Smooth muscle cell of the brain vasculature (primary cell): Measurements from ENCODE around the gene ZNF646.
A peak's percentile ranks its signal among the peaks of the same experiment; 100 is the strongest.
"Not testable (repeated sequence)": the region's sequence is repeated elsewhere in the genome, so short reads cannot be mapped to it uniquely, and the experiment has no call there.

Source experiments
- DNase-seq: peaks from one replicate; pipeline ENCODE4 v3.0.0-alpha.2; 2012; ENCODE audit warnings: low read depth, low spot score

The ZNF646 gene

DNA sequence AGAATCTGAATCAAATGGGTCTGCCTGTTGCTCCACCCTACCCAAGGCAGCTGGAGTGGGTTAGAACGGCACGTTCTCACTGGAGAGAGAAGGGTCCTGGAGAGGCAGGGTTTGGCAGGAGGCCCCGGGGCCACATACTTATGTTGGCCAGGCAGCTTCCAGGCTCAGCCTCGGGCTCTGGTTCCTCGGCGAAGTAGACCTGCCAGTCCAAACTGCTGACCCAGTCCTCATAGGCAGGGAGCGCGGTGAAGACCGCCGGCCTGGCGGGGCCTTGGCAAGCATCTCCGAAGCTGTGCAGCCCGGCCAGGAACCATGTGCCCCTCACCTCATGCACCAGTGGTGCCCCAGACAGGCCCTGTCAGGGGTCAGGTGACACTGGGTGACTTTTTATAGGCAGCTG, 9.8 kb downstream of the ZNF646 start:
- DNase-seq = no peak

DNA sequence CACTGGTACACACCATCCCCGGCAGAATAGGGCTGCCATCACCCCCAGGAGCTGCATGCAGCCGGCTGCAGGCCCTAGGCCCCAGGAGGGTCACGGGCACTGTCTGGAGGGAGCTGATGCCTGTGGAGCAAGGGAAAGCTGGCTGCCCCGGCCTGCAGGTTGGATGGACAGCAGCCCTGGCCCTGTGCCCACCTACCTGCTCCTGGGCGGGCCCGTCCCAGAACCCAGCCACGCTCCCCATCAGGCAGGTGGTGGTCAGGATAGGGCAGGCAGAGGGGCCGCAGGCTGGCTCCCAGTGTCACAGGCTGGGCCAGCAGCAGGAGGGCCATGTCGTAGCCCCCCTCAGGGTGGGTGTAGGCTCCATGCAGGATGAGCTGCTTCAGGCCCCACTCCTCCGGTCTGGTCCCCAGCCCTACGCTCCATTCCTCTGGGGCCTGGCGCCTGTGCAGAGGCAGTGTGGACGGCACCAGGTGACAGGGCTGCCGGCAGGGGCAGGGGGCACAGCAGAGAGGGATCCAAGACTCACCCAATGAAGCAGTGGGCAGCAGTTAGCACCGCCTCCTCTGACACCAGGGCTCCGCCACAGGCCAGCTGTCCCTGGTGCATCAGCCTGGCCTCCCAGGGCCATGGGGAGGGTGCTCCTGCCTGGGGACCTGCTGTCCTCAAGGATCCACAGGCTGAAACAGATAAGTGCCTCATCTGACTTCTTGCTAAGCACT, 10.5 kb downstream of the ZNF646 start:
- DNase-seq = no peak

DNA sequence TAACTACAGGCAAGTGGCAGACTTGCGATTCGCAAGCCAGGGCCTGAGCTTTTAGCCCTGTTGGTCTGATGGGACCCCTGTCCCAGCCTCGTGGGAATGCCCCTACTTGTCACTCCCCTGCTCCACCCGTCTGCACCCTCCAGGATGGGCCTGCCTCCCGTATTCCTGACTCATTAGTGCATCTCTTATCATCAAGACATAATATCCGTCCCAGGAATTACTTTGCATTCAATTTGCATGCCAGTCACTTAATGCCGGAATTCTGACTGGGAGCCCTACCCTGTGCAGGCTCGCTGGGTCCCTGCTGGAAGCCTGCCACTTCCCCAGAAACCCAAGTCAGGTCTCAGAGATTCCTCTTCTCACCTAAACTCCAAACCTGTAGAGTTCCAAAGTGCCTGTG, 11.2 kb downstream of the ZNF646 start:
- no peak for DNase-seq

DNA sequence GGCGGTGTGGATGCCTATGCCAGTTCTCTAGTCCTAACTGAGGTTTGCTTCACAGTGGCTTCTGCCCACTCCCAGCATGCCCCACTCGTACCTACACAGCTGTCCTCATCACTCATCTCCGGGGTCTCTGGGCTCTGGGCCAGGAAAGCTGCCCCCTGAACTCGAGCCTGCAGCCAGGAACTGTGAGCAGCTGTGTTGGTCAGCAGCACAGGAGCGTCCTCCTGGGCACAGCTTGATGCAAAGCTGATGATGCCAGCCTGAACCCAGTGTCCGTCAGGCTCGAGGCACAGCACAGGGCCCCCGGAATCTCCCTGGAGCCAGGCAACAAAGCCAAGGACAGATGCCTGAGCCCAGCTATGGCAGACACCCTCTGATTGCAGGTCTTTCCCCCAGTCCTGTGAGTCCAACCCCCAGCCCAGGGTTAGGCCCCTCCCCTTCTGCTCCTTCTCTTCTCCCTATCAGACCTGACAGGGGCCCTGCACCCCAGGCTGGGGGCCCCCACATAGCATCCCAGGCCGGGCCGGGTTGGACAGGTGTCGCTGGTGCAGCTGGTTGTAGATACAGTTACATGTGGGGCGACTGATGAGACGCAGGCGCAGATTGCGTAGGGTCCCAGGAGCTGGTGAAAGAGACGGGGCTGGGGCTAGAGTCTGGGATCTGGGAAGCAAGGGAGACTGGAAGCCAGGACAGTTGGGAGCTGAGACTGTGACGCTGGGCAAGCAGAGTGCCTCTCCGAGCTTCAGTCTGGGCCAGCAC, 11.8 kb downstream of the ZNF646 start:
- DNase-seq = no peak

DNA sequence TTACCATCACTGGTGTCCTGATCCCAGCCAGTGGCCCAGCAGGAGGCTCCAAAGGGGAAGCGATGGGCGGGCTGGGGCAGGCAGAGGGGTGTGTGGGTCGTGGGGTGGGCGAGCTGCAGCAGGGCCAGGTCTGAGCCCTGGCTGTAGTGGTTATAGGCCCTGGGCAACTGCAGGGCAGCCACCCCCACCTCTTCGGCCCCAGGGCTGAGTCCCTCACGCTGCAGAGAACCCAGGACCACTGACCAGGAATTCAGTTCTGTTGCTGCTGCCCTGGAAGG, 12.3 kb downstream of the ZNF646 start:
- DNase-seq = no peak

DNA sequence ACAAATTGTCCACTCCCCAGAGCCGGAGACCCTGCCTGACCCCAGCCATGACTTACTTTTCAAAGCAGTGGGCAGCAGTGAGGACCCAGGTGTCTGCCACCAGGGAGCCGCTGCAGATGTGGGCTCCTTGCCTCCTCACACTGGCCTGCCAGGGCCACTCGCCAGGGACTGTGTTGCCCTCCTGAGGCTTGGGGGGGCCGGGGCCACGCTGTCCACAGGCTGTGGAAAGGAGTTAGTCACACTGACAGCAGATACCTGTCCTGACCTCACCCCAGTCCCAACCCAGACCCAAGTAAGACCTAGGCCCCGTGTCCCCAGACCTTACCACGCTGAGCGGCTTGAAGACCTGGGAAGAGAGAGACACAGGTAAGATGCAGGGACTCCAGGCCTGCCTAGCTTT, 13.3 kb downstream of the ZNF646 start:
- no peak for DNase-seq

DNA sequence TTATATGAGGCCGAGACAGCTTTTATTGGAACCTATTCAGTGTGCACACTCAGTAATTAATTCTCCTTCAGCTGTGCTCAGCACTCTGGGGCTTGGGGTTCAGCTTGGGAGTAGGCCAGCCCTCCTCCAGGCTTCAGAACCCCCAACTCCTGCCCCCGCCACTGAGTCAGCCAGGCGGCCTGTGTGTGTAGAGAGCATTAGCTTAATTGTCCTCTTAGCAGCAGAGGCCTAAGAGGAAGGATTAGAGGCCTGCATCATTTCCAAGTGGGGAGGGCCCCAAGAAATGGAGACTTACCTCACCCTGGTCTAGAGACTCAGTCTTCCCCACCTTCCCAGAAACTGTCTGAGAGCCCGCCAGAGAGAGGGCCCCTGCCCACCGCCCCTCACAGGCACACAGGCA, 13.7 kb downstream of the ZNF646 start:
- no peak for DNase-seq

DNA sequence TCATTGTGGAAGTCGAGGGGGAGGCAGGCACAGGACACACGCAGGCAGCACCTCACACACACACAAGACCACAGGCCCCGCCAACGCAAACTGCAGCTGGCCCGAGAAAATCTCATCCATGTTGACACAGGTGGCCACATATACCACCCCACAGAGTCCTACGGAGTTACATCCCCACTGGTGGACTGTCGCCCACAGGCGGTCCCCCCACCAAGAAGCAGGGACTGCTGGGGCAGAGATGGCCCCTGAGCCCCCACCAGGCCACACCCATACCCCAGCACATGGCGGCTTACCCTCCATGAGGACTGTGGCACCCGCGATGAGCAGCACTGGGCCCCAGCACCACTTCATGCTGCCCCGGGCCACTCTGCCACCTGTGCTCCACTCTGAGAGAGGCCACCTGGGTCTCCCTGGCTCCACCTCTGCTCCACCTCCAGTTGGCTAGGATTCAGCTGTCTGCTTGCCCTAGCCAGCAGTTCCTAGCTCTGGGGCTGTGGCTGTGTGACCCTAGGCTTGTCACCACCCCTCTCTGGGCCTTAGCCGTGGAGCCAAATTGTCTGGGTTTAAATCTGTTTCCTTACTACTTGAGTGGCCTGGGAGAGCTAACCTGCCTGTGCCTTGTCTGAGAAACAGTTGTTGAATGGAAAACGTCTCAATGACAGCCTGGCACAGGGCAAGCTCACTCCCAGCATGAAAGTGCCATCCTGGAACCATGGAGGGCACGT, 14.4 kb downstream of the ZNF646 start, which contains the start of gene PRSS53:
PRSS53 (minus strand) TSS at position 485 of the 725 bp plus-strand sequence; CDS start at position 351, 134 bp downstream.
- no peak for DNase-seq

DNA sequence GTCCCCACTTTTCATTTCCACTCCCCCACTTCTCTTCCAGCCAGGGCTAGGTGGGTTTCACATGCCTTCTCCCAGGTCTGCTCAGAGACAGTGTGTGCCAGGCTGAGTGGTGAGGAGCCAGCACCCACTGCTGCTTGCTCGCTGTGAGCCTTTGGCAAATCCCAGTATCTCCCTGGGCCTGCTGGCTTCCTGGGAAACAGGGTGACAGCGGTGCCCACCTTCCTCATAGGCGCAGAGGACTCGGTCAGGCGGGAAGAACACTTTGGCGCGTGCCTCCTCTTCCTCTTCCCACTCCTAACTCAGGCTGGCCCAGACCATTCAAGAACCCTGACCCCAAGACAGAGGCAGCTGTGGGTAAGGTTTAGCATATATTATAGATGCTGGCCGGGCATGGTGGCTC, 15.0 kb downstream of the ZNF646 start:
- DNase-seq = no peak

DNA sequence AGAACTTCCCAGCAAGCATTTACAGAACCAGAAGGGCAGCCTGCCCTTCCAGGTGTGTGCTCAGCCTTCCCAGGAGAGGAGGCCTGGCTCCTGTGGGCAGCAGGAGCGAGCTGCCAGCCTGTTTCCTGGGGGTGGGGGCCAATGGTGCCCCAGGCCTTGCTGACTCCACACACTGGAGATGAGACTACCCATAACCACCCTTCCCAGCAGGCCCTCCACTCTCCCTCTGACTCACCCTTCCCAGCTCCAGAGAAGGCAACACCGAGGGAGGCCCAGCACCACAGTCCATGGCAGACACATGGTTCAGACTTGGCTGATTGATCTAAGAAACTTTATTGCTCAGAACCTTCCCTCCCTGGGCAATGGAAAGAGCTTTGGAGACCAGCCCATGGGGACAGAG, 16.3 kb downstream of the ZNF646 start:
- DNase-seq = no peak

DNA sequence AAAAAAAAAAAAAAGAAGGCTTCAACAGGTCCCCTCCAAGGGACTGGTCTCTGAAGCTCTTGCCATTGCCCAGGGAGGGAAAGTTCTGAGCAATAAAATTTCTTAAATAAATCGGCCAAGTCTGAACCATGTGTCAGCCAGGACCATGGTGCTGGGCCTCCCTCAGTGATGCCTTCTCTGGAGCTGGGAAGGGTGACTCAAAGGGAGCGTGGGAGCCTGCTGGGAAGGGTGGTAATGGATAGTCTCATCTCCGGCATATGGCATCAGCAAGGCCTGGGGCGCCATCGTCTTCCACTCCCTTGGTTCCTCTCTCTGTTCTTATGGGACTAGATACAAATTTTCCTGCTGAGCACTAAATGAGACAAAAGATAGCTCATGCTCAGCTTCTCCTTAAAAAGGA, 18.1 kb downstream of the ZNF646 start:
- no peak for DNase-seq

DNA sequence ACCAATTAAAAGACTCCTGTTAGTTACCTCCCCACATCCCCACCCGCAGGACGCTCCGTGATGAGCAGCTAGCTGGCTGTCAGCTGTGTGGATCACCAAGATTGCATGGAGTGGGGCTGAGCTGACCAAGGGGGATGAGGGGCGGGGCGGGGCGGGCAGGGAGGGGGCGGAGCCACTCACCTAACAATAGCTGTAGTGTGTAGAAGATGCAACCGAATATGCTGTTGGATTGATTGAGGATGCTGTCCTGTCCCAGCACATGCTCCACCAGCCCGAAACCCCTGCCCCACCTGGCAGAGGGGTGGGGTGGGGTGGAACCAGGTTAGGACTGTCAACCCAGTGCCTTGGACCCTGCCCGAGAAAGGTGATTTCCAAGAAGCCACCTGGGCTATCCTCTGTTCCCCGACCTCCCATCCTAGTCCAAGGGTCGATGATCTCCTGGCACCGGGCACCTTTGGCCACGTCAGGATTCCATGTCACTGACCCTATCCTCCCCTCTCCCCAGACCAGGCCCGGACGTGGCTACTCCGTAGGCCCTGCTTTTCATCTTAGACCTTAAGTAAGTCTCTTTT, 19.0 kb downstream of the ZNF646 start:
- DNase-seq = no peak

DNA sequence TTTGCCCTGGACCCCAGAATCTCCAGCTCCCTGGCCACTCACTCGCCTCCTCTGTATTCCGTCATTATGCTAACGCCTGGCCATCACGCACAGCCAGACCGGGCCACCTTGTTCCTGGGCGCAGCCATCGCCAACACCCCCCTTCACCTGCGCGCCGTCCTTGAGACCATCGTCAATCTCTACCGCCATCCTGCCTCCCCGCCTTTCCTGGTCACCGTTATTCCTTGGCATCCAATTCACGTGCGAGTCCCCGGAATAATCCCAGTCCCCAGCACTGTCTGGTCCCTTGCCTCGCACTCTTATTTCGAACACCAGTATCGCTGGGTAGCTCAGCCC, 19.8 kb downstream of the ZNF646 start:
- DNase-seq = no peak

DNA sequence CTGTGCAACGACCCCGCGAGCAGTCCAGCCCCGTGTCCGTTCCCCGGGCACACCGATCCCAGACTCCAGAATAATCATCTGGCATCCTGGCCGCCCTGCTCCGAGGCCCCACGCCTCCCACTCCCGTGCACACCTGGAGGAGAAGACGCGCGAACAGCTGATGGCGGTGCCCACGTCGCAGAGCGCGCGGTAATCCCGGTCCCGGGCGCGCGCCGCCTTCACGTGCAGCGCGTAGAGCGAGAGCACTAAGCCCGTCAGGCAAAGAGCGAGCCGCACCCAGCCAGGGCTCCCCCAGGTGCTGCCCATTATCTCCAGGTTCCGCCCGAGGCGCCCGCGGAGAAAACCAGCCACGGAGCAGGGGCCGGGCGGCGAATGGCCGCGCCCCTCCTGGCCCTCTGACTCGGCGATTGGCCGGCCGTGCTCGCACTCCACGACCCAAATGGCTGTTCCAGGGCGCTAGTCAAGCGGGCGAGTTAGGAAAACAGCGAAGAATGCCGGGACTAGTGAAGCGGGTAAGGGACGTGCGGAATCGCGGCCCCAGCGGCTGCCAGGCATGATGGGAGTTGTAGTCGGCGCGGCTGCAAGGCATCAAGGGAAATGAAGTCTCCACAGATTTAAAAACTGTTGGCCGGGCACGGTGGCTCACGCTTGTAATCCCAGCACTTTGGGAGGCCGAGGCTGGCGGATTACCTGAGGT, 20.4 kb downstream of the ZNF646 start, which contains the start of gene VKORC1:
VKORC1 (minus strand) TSS at position 374 of the 697 bp plus-strand sequence; CDS start at position 306, 68 bp downstream.
- peak; percentile 94 for DNase-seq

DNA sequence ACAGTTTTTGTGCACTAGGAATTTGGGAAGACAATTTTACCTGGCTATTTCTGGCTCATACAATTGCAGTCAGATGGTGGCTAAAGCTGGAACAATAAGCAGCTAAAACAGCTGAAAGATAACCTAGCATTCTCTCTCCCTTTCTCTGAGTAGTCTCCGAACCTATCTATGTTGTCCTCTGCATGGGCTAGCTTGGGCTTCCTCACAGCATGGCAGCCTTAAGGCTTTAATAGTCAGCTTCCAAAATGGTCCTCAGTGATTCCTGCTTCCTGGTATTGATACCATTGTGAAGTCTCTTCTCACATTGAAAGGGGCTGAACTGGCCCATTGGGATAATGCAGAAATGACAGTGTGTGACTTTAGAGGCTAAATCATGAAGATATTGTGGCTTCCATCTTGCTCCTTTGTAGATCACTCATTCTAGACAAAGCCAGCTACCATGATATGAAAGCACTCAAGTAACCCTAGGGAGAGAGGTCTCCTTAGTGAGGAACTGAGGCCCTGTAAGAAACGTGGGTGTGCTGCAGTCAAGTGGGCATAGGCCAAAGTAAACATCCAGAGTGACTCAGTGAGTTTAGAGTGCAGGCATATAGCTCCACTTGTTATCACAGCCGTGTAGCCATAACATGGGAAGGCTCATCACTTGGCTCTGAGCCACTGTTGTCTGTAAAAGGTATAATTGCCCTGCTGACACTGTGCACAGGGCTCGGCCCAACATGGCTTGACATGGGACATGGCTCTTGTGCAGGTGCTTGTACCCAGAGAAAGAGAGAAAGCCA, 25.8 kb downstream of the ZNF646 start:
- DNase-seq = no peak

DNA sequence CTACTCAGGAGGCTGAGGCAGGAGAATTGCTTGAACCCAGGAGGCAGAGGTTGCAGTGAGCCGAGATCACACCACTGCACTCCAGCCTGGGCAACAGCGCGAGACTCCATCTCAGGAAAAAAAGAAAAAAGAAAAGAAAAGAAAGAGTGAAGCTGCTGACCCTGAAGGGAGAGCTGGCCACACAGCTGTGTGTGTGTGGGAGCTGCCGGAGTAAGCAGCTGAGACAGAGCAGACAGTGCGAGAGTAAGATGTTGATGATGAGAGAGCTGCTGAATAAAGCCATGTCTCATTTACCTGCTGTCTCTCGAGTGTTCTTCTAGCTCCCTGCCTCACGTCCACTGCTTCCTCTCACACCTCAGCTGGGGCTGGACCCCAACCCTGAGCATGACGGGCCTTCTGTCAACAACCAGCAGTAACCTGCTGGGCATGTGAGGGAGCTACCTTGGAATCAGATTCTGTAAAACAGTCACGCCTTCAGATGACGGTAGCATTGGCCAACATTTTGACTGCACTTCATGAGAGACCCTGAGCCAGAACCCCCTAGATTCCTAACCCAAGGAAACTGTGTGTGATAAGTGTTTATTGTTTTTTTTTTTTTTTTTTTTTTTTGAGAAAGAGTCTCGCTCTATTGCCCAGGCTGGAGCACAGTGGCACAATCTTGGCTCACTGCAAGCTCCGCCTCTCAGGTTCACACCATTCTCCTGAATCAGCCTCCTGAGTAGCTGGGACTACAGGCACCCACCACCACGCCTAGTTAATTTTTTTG, 26.8 kb downstream of the ZNF646 start:
- DNase-seq = not testable (repeated sequence)

DNA sequence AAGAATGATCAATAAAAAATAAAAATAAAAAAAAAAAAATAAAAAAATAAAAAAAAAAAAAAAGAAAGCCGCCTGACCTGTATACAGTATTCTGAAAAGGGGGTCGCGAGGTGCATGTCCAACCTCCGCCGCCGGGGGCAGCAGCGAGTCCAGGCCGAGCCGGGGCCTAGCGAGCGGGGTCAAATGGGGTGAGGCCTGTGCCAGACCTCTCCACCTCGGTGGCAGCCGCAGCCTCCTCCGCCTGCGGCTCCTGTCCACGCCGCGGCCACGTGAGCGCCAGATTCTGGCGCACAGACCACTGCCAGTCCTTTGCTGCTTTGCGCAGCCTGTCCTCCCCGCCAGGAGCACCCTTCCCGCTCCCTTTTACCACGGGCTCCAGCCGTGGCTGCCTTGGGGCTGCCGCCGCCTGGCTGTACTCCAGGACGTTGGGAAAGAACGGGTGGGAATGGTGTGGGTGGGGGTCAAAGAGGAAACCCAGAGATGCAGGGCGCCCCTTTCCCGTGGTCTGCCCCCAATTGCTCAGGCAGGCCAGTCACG, 31.5 kb downstream of the ZNF646 start:
- no peak for DNase-seq

DNA sequence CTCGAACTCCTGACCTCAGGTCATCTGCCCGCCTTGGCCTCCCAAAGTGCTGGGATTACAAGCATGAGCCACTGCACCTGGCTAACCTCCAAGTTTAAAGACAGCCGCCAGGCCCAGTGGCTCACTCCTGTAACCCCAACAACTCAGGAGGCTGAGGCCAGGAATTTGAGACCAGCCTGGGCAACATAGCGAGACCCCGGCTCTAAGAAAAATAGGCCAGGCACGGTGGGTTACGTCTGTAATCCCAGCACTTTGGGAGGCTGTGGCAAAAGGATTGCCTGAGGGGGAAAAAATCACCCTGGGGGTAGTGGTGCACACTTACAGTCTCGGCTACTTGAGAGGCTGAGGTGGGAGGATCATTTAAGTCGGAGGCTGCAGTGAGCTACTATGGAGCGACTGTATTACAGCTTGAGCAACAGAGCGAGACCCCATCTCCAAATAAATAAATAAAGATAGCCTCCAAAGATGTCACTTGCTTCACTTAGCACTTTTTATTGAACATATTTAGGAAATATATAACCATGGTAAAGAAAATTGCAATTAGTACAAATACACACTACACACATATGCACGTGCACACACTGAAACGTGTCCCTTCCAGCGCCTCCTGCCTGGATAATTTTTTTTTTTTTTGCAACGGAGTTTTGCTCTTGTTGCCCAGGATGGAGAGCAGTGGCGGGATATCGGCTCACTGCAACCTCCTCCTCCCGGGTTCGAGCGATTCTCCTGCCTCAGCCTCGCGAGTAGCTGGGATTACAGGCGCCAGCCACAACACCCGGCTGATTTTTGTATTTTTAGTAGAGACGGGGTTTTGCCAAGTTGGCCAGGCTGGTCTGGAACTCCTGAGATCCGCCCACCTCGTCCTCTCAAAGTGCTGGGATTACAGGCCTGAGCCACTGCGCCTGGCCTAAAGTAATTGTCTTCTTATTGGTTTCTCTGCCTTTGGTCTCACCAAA, 32.6 kb downstream of the ZNF646 start:
- DNase-seq = no peak

DNA sequence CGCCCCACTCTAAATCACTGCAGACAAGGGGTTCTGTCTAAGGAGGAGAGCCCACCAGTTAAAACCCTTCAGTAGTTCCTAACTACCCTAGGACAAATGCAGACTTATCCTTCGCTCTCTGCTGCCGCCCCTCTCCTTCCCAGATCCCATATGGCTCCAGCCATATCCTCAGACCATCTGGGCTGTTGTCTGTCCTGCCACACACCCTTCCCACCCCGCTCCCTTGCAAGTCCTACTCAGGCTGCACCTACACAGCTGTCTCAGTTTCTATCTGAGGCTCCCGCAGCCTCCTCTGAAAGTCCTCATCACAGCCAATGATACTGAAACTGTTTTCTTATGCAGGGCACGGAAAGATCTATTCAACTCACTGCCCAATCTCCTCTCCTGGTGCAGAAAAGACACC, 33.2 kb downstream of the ZNF646 start:
- DNase-seq = no peak
